GM19395 (cell line): ENCODE measurements around the gene HMX1.

Source experiments
- ATAC-seq: cut with Tn5 transposase; IDR thresholded peaks from one replicate; pipeline ENCODE4 v1.9.1; 2021; ENCODE audit warnings: mild to moderate bottlenecking, moderate library complexity; ENCODE audit not compliant: unreplicated experiment

HMX1 gene

GRCh38 chr4:8871417-8872401 is at the start of gene HMX1:
HMX1 (minus strand) TSS chr4:8871839; CDS start chr4:8871614, 225 bp downstream.
- no peak for ATAC-seq

- ATAC-seq = no peak
These were observed 49.3 kb upstream of the HMX1 start for GRCh38 chr4:8920969-8921368.

- no peak for ATAC-seq
These were observed 48.8 kb upstream of the HMX1 start for GRCh38 chr4:8920289-8920965.

- ATAC-seq = no peak
These were observed 48.1 kb upstream of the HMX1 start for GRCh38 chr4:8919651-8920288.

GRCh38 chr4:8917868-8918783 is 46.5 kb upstream of the HMX1 start:
- ATAC-seq = peak; percentile 87

- ATAC-seq = no peak
These were observed 45.7 kb upstream of the HMX1 start for GRCh38 chr4:8917321-8917811.

GRCh38 chr4:8916906-8917305 is 45.3 kb upstream of the HMX1 start:
- no peak for ATAC-seq

GRCh38 chr4:8916351-8916885 is 44.8 kb upstream of the HMX1 start:
- ATAC-seq = no peak

- no peak for ATAC-seq
These were observed 43.9 kb upstream of the HMX1 start for GRCh38 chr4:8915201-8916200.

GRCh38 chr4:8914461-8915171 is 43.0 kb upstream of the HMX1 start:
- no peak for ATAC-seq

GRCh38 chr4:8913858-8914460 is 42.3 kb upstream of the HMX1 start:
- ATAC-seq = no peak

GRCh38 chr4:8913121-8913857 is 41.6 kb upstream of the HMX1 start:
- no peak for ATAC-seq

GRCh38 chr4:8912506-8912905 is 40.9 kb upstream of the HMX1 start:
- ATAC-seq = no peak

GRCh38 chr4:8912089-8912455 is 40.4 kb upstream of the HMX1 start:
- no peak for ATAC-seq

GRCh38 chr4:8911316-8912088 is 39.9 kb upstream of the HMX1 start:
- no peak for ATAC-seq

- ATAC-seq = no peak
These were observed 39.2 kb upstream of the HMX1 start for GRCh38 chr4:8910822-8911315.
